Effector CD8-positive, alpha-beta T cell (primary cell): ENCODE results near the gene ANKRD28.

Experiments used
- DNase-seq: peaks from one replicate; lab custom pipeline; 2025; lab: John Stamatoyannopoulos, UW

The ANKRD28 gene

DNA sequence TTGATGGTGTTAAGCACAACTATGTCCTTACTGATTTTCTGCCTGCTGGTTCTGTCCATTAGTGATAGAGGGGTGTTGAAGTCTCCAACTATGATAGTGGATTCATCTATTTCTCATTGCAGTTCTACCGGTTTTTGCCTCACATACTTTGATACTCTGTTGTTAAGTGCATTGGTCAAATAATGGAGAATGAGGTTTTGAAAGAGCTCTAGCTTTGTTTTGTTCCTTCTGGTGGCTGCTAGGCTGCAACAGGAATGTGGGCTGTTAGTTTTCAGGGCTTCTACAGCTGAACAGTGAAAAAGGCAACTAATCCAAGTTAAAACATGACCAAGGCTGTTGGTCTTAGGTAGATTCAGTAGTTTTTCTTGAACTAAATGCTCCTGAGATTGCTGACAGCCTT is 133.6 kb downstream of the ANKRD28 start:
- no peak for DNase-seq

DNA sequence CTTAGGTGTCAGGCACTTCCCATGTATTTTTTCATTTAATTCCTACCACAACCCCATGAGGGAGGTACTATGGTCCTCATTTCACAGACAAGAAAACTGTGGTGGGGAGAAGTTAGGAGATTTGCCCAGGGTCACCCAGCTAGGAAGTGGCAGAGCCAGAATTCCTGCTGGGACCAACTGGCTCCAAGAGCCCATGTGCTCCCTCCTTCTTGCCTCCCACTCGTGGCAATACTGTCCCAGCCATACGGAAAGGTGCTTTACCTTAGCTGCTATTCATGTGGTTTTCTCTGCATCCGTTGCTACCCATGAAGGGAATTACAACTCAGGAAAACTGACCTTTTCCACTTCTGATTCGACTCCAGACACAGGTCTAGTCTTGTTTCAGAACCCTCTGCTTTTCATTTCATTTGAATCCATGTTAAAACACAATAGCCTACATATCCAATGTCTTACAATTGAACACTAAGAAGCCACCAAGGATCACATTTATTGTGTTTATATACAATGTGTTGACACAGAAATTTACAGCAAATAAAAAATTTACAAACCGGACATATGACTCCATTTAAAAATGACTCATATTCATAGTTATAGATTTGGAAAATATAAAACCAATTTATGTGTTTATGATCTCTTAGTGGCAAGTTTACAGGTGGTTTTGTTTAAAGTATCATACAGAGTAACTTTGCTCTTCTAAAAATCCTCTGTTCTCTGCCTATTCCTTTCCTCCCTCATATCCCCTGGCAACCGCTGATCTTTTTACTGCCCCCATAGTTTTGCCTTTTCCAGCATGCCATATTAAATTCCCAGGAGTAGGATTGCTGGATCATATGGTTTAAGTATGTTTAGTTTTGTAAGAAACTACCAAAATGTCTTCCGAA is 137.5 kb downstream of the ANKRD28 start:
- no peak for DNase-seq

DNA sequence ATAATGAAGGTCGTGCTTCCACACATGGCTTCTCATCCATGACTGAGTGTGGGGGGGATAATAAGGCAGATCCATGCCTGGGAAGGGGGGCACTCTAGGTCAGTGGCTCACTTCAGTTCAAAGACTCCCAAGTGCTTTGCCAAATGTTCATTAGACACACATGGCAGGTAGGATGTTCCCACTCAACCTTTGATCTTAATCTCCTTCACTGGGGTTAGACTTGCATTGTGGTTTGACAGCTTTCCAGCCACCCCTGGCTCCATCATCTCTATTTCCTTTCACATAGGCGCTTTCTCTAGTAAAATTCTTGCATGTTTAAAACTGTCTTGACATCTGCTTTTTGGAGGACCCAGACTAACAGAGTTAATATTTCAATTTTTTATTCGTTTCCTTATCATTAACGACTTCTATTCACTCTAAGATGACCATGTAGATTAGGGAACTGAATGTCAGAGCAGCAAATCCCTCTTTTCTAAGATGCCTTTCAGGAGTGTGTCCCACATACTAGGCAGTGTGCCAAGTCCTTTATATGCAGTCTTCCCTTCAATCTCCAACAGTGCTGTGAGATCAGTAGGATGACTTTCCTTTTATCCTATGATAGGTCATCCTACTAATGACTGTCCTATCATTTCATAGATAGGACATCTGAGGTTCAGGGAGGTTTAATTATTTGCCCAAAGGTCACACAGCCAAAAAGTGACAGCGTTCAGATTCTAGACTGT is 138.4 kb downstream of the ANKRD28 start:
- no peak for DNase-seq

DNA sequence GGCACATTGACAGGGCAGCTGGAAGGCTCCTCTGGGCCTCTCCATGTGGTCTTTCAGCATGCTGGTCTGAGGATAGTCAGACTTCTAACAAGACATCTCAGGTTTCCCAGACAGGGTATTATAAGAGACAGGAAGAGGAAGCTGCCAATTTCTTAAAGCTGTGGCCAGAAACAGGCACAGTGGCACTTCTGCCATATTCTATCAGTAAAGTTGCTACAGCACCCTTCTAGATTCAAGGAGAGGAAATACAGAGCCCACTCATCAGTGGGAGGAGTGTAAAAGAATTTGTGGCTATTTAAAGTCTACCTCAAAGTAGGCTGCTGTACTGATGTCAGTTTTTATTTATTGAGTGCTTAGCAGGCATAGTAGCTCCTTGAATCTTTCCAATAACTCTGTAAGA is 140.8 kb downstream of the ANKRD28 start:
- DNase-seq, result no peak

DNA sequence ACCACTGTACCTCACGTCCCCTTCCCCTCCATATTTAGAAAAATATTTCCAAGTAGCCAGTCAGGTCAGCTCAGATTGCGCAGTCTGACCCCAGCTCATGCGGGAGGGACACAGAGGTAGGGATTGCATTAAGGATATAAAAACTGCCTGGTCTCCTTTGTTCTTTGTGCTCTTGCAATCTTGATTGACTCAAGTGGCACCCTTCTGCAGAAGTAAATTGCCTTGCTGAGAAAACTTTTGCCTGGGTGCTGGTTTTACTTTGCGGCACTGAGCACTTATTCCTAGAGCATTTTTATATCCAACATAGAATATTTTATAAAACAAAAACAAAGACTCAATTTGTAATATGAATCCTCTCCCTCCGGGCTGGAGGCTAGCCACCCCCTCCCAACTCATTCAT is 141.4 kb downstream of the ANKRD28 start:
- DNase-seq, result no peak

DNA sequence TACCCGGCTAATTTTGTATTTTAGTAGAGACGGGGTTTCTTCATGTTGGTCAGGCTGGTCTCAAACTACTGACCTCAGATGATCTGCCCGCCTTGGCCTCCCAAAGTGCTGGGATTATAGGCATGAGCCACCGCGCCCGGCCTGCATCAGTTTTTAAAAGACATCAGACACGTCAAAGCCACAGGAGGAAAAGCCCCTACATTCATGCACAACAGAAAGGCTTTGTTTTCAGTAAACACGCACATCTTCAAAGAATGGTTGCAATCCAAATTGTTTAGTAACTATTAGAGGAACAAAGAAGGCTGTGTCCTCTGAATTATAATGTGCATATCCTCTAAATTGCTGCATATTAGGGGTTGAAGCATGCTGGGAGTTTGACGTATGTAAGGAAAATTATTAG is 142.9 kb downstream of the ANKRD28 start:
- no peak for DNase-seq

DNA sequence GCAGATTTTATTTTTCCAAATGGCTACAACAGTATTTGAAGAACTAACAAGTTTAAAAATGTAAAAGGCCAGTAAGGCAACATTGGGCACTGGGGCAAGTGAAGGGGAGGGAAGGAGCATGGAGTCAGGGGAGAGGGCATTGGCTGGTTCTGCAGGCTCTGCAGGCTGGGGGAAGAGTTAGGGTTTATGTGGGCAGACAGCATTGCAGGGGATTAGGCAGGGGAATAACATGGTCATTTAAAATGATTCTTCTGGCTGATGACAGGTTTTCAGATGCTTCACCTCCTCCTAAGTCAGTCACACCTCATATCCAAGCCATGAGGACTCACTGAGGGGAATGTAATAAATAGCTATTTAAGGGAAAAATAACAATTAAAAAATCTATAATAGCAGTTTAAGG is 143.7 kb downstream of the ANKRD28 start:
- DNase-seq, result no peak

DNA sequence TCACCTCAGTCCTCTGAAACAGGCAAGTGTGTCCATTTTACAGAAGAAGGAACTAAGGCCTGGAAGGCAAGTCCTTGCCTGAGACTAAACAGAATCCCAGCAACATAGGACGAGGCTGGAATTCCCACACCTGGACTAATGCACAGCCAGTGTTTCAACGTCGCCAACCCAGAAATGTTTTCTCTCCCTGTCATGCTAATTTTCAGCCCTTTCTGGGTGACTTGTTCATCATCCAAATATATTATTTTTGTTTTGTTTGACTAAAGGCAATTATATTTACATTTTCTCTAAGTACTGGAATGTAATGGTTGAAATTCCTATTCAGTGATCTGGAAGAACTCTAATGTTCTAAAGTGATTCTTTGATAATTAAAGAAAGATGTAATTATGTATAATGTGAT is 144.5 kb downstream of the ANKRD28 start:
- no peak for DNase-seq

DNA sequence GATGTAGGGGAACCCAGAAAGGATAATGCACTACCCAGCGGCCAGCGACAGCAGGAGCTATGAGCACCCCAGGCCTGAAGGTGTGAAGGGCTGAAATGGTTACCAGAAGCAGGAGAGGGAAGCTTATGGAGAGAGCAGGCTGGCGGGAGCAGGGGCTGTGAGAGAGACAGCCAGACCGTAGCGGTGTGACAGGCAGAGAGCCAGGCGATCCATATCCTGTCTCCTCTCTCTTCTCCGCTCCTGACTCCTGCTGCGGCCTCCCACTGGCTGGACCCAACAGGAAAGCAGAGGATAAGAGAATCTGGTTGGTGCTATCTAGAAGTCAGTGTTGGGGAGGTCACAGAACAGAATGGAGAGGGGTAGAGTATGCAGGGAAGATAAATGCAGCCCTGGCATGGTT is 146.4 kb downstream of the ANKRD28 start:
- DNase-seq, result no peak

DNA sequence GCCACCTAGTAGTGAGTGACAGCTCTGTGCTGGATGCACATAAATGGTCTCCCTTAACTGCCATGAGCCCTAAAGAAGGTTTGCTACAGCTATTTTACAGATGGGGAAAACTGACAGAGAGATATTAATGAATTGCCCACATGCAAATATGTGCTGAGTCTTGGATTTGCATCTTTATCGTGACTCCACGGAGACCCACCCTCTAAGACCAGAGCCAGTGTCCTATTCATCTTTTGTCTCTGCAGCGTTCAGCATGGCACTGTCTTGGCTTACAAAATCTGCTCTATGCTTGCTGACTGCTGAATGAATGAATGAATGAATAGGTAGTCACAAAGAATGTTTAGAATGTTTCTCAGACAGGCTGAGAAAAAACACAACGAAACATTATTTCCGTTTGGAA is 147.9 kb downstream of the ANKRD28 start:
- no peak for DNase-seq

DNA sequence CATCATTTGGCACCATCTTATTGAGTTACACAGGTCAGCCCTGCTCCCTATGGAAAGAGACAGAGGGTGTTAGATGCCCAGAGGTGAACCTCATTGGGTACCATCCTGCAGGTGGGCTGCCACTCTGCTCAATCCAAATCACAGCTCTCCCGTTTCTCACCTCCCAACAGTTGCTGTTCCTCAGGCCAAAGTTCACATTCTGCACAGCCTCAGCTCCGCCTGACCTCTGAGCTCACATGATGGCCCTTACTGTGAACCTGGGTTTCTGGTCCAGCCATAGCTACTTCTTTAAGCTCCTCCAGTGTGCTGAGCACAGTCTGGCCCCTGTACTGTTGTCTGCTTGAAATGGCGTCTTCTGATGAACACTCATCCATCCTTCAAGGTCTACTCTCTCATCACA is 148.4 kb downstream of the ANKRD28 start:
- DNase-seq, result no peak

DNA sequence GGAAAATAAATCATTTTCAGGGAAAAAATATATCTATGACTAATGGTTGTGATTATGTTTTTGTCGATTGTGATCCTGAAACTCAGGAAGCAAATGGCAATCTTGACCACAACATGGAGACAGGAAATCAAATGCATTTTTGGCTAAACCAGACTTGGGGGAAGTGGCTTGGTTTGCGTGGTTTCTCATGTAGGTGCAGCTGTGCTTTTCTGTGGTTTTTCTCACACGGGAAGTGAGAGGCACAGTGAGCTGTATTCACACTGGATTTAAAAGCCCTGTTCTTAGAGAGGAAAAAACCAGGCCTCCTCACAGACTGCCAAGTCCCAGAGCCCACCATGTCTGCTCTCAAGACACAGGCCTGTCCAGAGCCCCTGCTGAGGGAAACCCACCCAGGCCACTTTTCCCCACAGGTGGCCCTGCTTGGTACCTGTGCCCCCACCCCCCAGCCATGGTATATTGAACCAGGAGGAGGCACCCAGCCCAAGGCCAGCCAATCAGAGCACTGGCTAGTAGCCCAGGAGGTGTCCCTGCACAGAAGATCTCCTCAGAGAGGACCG is 150.1 kb downstream of the ANKRD28 start:
- peak; percentile 6 for DNase-seq

DNA sequence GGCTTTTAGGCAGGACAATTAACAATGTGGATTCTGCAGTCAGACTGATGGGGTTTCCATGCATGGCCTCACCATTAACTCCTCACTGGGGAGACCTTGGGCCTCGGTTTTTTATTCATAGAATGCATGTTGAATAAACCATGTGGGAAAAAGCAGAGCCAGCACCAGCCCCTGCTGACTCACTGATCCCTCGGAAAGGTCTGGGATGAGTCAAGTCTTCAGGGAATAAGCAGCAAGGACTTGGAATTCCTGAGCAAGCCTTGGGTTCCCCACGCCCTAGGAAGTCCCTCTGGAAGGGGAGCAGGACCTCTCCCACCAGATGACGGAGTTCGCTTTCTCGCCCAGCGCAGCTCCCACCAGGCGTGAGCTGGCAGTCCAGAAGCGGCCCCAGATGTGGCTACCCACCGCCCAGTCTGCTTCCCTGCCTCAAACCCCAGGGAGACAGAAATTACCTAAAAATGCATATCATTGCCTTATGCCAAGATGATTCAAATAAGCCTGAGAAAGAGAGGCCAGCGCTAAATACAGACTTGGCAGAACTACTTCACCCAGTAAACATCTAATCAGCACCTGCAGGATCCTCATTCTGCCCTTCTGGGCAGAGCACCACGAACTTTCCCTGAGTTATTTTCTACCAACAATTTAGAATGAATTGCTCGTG is 150.8 kb downstream of the ANKRD28 start:
- no peak for DNase-seq

DNA sequence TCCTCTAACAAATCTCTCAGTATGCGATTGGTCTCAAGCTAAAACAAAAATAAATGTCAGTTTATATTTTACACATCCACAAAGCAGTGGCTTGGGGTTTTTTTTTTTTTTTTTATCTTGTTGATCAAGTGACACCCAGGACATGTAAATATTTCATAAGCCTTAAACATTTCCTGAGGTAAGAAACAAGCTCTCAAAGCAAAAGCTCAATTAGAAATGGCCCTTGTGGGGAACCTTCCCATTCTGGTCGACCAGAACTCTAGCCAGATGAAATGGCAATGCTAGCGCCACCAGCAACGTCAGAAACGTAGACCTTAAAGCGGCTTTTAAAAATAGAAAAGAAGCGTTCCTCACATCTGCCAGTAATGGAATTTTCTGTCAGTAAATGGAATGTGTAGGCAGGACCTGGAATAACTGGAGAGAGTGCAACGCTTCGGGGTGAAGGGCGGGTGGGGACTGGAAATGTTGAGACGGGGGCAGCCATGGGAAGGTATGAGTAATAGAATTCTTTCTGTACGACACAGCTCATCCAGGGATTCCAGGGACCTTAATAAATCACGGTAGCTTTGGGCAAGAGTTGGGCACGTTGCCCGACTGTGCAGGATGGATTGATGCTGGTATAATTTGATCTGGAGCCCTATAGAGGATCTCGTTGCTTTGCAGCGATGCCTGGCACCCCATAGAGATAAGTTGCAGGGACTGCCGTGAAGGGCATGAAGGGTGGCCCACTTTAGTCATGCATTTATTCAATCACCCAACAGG is 151.9 kb downstream of the ANKRD28 start:
- DNase-seq, result no peak

DNA sequence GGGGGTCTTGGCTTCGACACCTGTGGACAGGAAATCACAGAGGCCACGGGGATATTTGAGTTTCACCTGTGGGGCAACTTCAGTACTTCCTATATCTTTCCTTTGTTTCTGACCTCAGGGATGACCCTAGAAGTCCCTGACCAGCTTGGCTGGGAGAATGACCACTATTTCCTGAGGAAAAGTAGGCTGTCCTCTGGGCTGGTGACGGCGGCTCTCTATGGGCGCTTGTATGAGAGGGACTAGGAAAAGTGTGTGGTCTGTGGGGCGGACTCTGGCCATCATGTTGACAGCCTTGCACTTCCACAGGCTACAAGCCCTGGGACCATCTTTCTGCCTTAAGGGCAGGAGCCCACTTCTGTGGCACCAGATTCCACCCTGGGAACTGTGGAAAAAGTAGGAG is 152.5 kb downstream of the ANKRD28 start:
- DNase-seq, result no peak

DNA sequence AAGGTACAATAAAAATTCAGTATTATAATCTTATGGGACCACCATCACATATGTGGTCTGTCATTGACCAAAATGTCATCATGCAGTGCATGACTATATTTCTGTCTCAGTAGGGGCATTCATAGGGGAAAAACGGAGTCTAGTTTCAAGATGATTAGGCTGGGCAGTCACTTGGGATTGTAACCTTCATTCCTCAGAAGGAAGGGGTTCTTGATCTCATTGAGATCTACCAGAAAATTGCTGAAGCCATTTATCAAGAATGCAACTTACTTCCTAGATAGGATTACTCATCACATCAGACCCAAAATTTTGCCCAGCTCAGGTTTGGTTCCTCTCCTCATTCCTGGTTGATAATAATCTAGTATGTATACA is 158.9 kb downstream of the ANKRD28 start:
- no peak for DNase-seq

DNA sequence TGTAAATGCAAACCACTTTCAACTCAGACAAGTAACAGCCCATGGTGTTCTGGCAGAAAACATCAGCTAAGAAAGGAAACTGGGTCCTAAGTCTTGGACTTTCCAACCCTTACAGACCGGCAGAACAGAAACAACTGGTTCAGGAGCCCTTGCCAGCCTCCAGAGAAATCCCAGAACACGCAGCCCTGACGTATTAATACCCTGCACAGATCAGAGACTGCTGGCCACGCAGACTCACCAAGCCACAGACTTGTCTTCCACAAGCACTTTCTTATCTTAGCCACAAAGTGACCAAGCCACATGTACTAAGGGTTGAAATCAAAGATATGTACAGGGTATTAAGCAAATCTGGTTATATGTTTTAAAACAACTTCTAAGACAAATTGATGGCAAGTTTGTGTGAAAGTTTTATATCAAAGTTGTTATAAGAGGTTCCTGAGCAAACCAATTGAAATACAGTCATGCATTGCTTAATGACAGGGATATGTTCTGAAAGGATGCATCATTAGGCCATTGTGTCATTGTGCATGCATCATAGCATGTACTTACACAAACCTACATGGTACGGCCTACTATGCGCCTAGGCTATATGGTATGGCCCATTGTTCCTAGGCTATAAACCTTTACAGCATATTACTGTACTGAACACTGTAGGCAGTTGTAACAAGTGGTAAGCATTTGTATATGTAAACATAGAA is 159.4 kb downstream of the ANKRD28 start:
- DNase-seq, result no peak

DNA sequence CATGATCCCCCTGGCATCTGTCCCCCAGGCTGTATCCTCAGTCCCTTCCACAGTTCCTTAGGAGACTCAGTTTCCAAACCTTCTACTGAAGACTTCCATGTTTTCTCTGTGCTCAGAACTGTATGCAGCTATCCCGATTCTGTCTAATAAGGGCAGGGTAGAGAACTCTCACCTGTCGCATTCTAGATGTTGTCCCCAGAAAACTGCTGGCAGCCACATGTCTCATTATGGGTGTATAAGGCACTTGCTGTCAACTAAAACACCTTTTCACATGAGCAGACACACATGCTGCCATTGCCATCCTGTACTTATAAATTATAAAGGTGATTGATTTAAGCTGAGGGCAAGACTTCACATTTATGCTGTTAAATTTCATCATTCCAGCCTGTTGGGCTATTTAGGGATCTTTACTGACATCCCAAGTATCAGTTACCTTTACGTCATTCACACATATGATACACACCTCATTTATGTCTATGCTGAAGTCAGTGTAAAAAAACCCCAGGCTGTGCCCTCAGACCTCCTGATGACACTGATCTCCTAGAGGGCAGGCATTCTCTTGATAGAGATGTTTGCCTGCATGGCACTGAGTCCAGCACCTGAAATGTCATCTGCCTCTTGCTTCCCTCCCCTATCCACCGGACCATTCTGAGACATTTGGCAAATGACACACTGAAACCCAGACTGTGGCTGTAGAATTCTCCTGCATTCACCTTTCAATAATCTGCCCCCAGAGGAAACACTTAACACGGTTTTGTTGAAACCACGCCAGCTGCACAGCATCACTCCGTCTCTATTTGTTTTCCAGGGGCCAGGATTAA is 160.4 kb downstream of the ANKRD28 start:
- no peak for DNase-seq

DNA sequence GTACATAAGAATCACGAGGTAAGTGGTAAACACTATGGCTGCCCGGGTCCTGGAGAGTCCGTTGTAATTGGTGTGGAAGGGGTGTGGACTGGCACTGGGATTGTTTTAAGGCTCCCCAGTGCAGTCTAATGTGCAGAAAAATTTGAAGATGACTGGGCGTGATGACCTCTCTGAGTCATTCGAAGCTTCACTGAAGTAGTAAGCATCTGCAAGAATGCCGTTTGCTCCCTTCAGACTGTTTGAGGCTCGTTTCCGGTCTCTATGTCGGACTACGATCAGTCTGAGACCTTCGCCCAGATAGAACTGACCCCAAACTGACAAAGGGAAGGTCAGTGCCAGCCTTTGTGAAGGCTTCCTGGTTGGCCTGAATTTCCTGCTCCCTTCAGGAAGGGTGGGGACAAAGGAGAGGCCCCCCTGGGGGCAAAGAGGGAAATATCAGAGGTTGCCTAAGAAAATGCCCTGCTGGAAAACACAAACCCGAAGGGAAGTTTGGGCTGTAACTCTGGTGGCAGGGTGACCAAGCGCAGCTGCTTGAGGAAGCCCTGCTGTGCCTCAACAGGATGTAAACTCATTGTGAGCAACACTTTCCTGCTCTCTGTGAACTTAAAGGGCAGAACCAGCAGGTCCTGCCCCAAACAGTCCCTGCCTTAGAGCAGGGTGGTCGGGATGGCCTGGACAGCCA is 161.6 kb downstream of the ANKRD28 start:
- no peak for DNase-seq
